Hypothalamus (tissue), 51 donors: Measurements from ENCODE around the gene BSN.

Experiments used
- DNase-seq, 51 donors: peaks; one replicate each; lab custom pipeline; 2025; lab: John Stamatoyannopoulos, UW

The BSN gene

GRCh38 chr3:49600781-49601180 is 46.5 kb downstream of the BSN start:
- DNase-seq: no peak

GRCh38 chr3:49601358-49602048 is 47.2 kb downstream of the BSN start:
- DNase-seq: peak in 1 of 51 donors; percentile 47

- no peak for DNase-seq
Measured at GRCh38 chr3:49602049-49602554, 47.8 kb downstream of the BSN start.

- DNase-seq: peak in 1 of 51 donors; percentile 40
Measured at GRCh38 chr3:49602877-49603411, 48.7 kb downstream of the BSN start.

- DNase-seq: no peak
Measured at GRCh38 chr3:49606427-49606826, 52.1 kb downstream of the BSN start.

- peak in 21 of 51 donors; percentile 3 to 65 (median 34) for DNase-seq
Measured at GRCh38 chr3:49607105-49607591, 52.9 kb downstream of the BSN start.

- DNase-seq: no peak
Measured at GRCh38 chr3:49607796-49608195, 53.5 kb downstream of the BSN start.

GRCh38 chr3:49609314-49609713 is 55.0 kb downstream of the BSN start:
- no peak for DNase-seq

- DNase-seq: peak in 26 of 51 donors; percentile 1 to 60 (median 33)
Measured at GRCh38 chr3:49609815-49610214, 55.5 kb downstream of the BSN start.

- DNase-seq: no peak
Measured at GRCh38 chr3:49610666-49611280, 56.5 kb downstream of the BSN start.

GRCh38 chr3:49611291-49611690 is 57.0 kb downstream of the BSN start:
- no peak for DNase-seq

- DNase-seq: no peak
Measured at GRCh38 chr3:49611719-49612118, 57.4 kb downstream of the BSN start.

- no peak for DNase-seq
Measured at GRCh38 chr3:49614936-49615335, 60.7 kb downstream of the BSN start.

- DNase-seq: no peak
Measured at GRCh38 chr3:49616061-49616460, 61.8 kb downstream of the BSN start.

- DNase-seq: peak in 10 of 51 donors; percentile 3 to 36 (median 12)
Measured at GRCh38 chr3:49616491-49616941, 62.2 kb downstream of the BSN start.

GRCh38 chr3:49617390-49618013 is 63.2 kb downstream of the BSN start:
- DNase-seq: no peak

- no peak for DNase-seq
Measured at GRCh38 chr3:49618412-49618811, 64.1 kb downstream of the BSN start.

GRCh38 chr3:49619649-49620048 is 65.4 kb downstream of the BSN start:
- DNase-seq: no peak

- DNase-seq: no peak
Measured at GRCh38 chr3:49620728-49621127, 66.5 kb downstream of the BSN start.

- no peak for DNase-seq
Measured at GRCh38 chr3:49623071-49623470, 68.8 kb downstream of the BSN start.

- no peak for DNase-seq
Measured at GRCh38 chr3:49625071-49625470, 70.8 kb downstream of the BSN start.
